GM19023 (cell line): ENCODE results near the gene ANKRD36.
"Not testable (repeated sequence)": the region's sequence is repeated elsewhere in the genome, so short reads cannot be mapped to it uniquely, and the experiment has no call there.

ENCODE experiments used
- ATAC-seq: cut with Tn5 transposase; IDR thresholded peaks from one replicate; pipeline ENCODE4 v1.9.1; 2021; ENCODE audit warnings: mild to moderate bottlenecking, moderate library complexity; ENCODE audit not compliant: unreplicated experiment

Gene ANKRD36

GRCh38 chr2:97112320-97113049 is 468 bp upstream of the ANKRD36 start:
- ATAC-seq = peak; percentile 35

GRCh38 chr2:97113882-97114255 is 916 bp downstream of the ANKRD36 start:
- not testable (repeated sequence) for ATAC-seq

- ATAC-seq = not testable (repeated sequence)
Observed at GRCh38 chr2:97129090-97129489, 16.1 kb downstream of the ANKRD36 start.

- not testable (repeated sequence) for ATAC-seq
Observed at GRCh38 chr2:97144016-97144415, 31.1 kb downstream of the ANKRD36 start.

GRCh38 chr2:97166548-97166947 is 53.6 kb downstream of the ANKRD36 start:
- ATAC-seq = not testable (repeated sequence)

GRCh38 chr2:97167938-97168337 is 55.0 kb downstream of the ANKRD36 start:
- not testable (repeated sequence) for ATAC-seq

GRCh38 chr2:97168583-97168982 is 55.6 kb downstream of the ANKRD36 start:
- ATAC-seq = not testable (repeated sequence)

GRCh38 chr2:97180391-97180790 is 67.4 kb downstream of the ANKRD36 start:
- ATAC-seq = not testable (repeated sequence)

- not testable (repeated sequence) for ATAC-seq
Observed at GRCh38 chr2:97195349-97195748, 82.4 kb downstream of the ANKRD36 start.

- ATAC-seq = not testable (repeated sequence)
Observed at GRCh38 chr2:97197251-97197650, 84.3 kb downstream of the ANKRD36 start.

GRCh38 chr2:97200887-97201286 is 87.9 kb downstream of the ANKRD36 start:
- not testable (repeated sequence) for ATAC-seq

GRCh38 chr2:97202643-97203250 is 89.8 kb downstream of the ANKRD36 start:
- not testable (repeated sequence) for ATAC-seq

- ATAC-seq = no peak
Observed at GRCh38 chr2:97210325-97210724, 97.4 kb downstream of the ANKRD36 start.

- ATAC-seq = not testable (repeated sequence)
Observed at GRCh38 chr2:97215025-97215424, 102.1 kb downstream of the ANKRD36 start.

GRCh38 chr2:97230848-97231585 is 118.1 kb downstream of the ANKRD36 start:
- ATAC-seq = not testable (repeated sequence)

GRCh38 chr2:97232981-97233380 is 120.0 kb downstream of the ANKRD36 start:
- ATAC-seq = not testable (repeated sequence)

- ATAC-seq = not testable (repeated sequence)
Observed at GRCh38 chr2:97233660-97234295, 120.8 kb downstream of the ANKRD36 start.

- not testable (repeated sequence) for ATAC-seq
Observed at GRCh38 chr2:97261192-97261591, 148.2 kb downstream of the ANKRD36 start.

- ATAC-seq = not testable (repeated sequence)
Observed at GRCh38 chr2:97266449-97266848, 153.5 kb downstream of the ANKRD36 start.

- ATAC-seq = no peak
Observed at GRCh38 chr2:97267411-97268074, 154.6 kb downstream of the ANKRD36 start.
